ENCODE results near the gene ORAI2.

GRCh38 chr7:102452451-102452850 lies 19.1 kb downstream of the ORAI2 start:
- TF ChIP-seq PBX2 (CRISPR knock-in tag; IDR thresholded peaks at IDR 0.05) (no peak), ZNF512 (CRISPR knock-in tag; IDR thresholded peaks at IDR 0.05) (no peak), ZNF790 (CRISPR knock-in tag; IDR thresholded peaks at IDR 0.05; ENCODE audit: borderline replicate concordance) (no peak), ZNF660 (CRISPR knock-in tag; IDR thresholded peaks at IDR 0.05; ENCODE audit: borderline replicate concordance, low read depth) (no peak), HOXA7 (CRISPR knock-in tag; IDR thresholded peaks at IDR 0.05) (no peak), CTCF (CRISPR knock-in tag; IDR thresholded peaks at IDR 0.05) (no peak), POLR2A (IDR thresholded peaks at IDR 0.05; ENCODE audit: insufficient read depth in 1 of 2, low read depth in 2 of 2, low read length in 2 of 2) (no peak), ZSCAN29 (CRISPR knock-in tag; conservative IDR thresholded peaks at IDR 0.05) (no peak)

Data from HepG2 (cell line).